Smooth muscle cell (in vitro differentiated cells): ENCODE data around the gene TAF4. TPM values are rescaled to one million over a fixed set of nuclear protein-coding genes. Genes with fewer than 3 reads are reported as not detected.

Experiments
- DNase-seq: peaks from one replicate; lab custom pipeline; 2025; ENCODE audit not compliant: unreplicated experiment; lab: John Stamatoyannopoulos, UW
- H2AFZ ChIP-seq: fragments of 200-600 bp; sonication (generic); 2 replicates; pipeline ENCODE4 v1.6.0; 2016; ENCODE audit warnings: antibody characterized with exemption, low read depth, mild to moderate bottlenecking
- H3F3A ChIP-seq: fragments of 200-600 bp; sonication (generic); 2 replicates; pipeline ENCODE4 v1.6.0; 2017; ENCODE audit warnings: antibody characterized with exemption, low read depth
- H3K27ac ChIP-seq: fragments of 200-600 bp; sonication (generic); 2 replicates; pipeline ENCODE4 v1.5.1; 2016; ENCODE audit warnings: low read depth, mild to moderate bottlenecking
- H3K27me3 ChIP-seq: fragments of 200-600 bp; sonication (generic); 2 replicates; pipeline ENCODE4 v1.6.1; 2016; ENCODE audit warnings: low read depth, mild to moderate bottlenecking
- H3K36me3 ChIP-seq: fragments of 200-600 bp; sonication (generic); 2 replicates; pipeline ENCODE4 v1.5.1; 2016; ENCODE audit warnings: low read depth
- H3K4me1 ChIP-seq: fragments of 200-600 bp; sonication (generic); 2 replicates; pipeline ENCODE4 v1.5.1; 2016; ENCODE audit warnings: low read depth
- H3K4me2 ChIP-seq: fragments of 200-600 bp; sonication (generic); 2 replicates; pipeline ENCODE4 v1.6.0; 2016; ENCODE audit warnings: mild to moderate bottlenecking
- H3K4me3 ChIP-seq: fragments of 200-600 bp; sonication (generic); 2 replicates; pipeline ENCODE4 v1.5.1; 2016; ENCODE audit warnings: mild to moderate bottlenecking
- H3K79me2 ChIP-seq: fragments of 200-600 bp; sonication (generic); 2 replicates; pipeline ENCODE4 v1.6.0; 2016; ENCODE audit warnings: low read depth, mild to moderate bottlenecking
- H3K9ac ChIP-seq: fragments of 200-600 bp; sonication (generic); 2 replicates; pipeline ENCODE4 v1.6.0; 2016; ENCODE audit warnings: low read depth
- H3K9me3 ChIP-seq: fragments of 200-600 bp; sonication (generic); replicated peaks from 2 replicates; pipeline ENCODE4 v1.5.1; 2016; ENCODE audit warnings: low read depth
- H4K20me1 ChIP-seq: fragments of 200-600 bp; sonication (generic); 2 replicates; pipeline ENCODE4 v1.6.0; 2016; ENCODE audit warnings: low read depth
- CTCF ChIP-seq: fragments of 200-600 bp; sonication (generic); IDR thresholded peaks from 2 replicates; pipeline ENCODE4 v1.5.1; 2017; ENCODE audit warnings: borderline replicate concordance, mild to moderate bottlenecking, antibody characterized with exemption; ENCODE audit not compliant: insufficient read depth, poor library complexity, severe bottlenecking
- WGBS: methylation state at CpG from one replicate; pipeline ENCODE4 v1.1.7; 2016; ENCODE audit warnings: low lambda C conversion rate; 5-methylcytosine and 5-hydroxymethylcytosine counted together
- polyA plus RNA-seq: library from polyadenylated mRNA; unstranded; fragments of >200 nt; fragmentation: Nextera tagmentation; extraction: Ambion mirVana; gene quantifications from 2 replicates; pipeline ENCODE4 v1.2.1, GENCODE V29; 2016
- total RNA-seq: library from RNA; depleted of rRNA; stranded (reverse); fragments of >200 nt; gene quantifications from 2 replicates; pipeline ENCODE4 v1.2.3, GENCODE V29; 2014

TAF4 gene
- total and polyA plus RNA-seq, 2 experiments from 2014 or later: 0.67 to 8.5 TPM

- Histone ChIP-seq H3K4me3 (no peak overlapping the region), H3K36me3 (no peaks in the 10 kb centered on the region), H4K20me1 (no peaks in the 10 kb centered on the region), H3K9ac (no peak overlapping the region), H3K27me3 (no peaks in the 10 kb centered on the region), H3K4me1 (no peaks in the 10 kb centered on the region), H3K9me3 (no peaks in the 10 kb centered on the region), H3K79me2 (no peaks in the 10 kb centered on the region), H2AFZ (no peak overlapping the region), H3K4me2 (no peak overlapping the region), H3F3A (no peaks in the 10 kb centered on the region), H3K27ac (no peak overlapping the region)
- 92% methylated on average over 17 of the region's 17 CpGs for WGBS
- no peak for TF ChIP-seq CTCF
- DNase-seq: no peak
Observed at GRCh38 chr20:61940491-61940890, 125.2 kb downstream of the TAF4 start.

GRCh38 chr20:61939691-61940360 is 125.9 kb downstream of the TAF4 start:
- Histone ChIP-seq H3K27ac (no peak overlapping the region), H3K36me3 (no peaks in the 10 kb centered on the region), H3F3A (no peaks in the 10 kb centered on the region), H4K20me1 (no peaks in the 10 kb centered on the region), H3K4me1 (no peaks in the 10 kb centered on the region), H3K27me3 (no peaks in the 10 kb centered on the region), H3K9me3 (no peaks in the 10 kb centered on the region), H2AFZ (no peak overlapping the region), H3K9ac (no peak overlapping the region), H3K4me2 (no peak overlapping the region), H3K4me3 (no peak overlapping the region), H3K79me2 (no peaks in the 10 kb centered on the region)
- WGBS: 84% methylated on average over 13 of the region's 13 CpGs
- TF ChIP-seq CTCF: no peak
- no peak for DNase-seq

GRCh38 chr20:61938839-61939690 is 126.6 kb downstream of the TAF4 start:
- no peaks in the 10 kb centered on the region for H3K36me3 ChIP-seq
- no peak for TF ChIP-seq CTCF
- H2AFZ ChIP-seq: no peak overlapping the region
- 91% methylated on average over 26 of the region's 27 CpGs for WGBS
- no peaks in the 10 kb centered on the region for H3K4me1 ChIP-seq
- H3K27ac ChIP-seq: no peak overlapping the region
- no peaks in the 10 kb centered on the region for H3K79me2 ChIP-seq
- H4K20me1 ChIP-seq: no peaks in the 10 kb centered on the region
- no peak overlapping the region for H3K4me2 ChIP-seq
- H3F3A ChIP-seq: no peaks in the 10 kb centered on the region
- H3K9ac ChIP-seq: no peak overlapping the region
- H3K4me3 ChIP-seq: no peak overlapping the region
- H3K27me3 ChIP-seq: no peaks in the 10 kb centered on the region
- no peak for DNase-seq
- no peaks in the 10 kb centered on the region for H3K9me3 ChIP-seq
